Measurements from ENCODE around the gene SEPTIN1. TPM values are rescaled to one million over a fixed set of nuclear protein-coding genes. Genes with fewer than 3 reads are reported as not detected.
A peak's percentile ranks its signal among the peaks of the same experiment; 100 is the strongest.

Gene SEPTIN1
- total and polyA plus RNA-seq, 7 donors = 0.22 to 1.8 (median 0.51) TPM

GRCh38 chr16:30409125-30410060 lies 27.0 kb upstream of the SEPTIN1 start:
- Histone ChIP-seq H3K4me3 (no peak overlapping the region), H3K36me3 (ENCODE audit: insufficient read depth in 1 of 2, low read depth in 1 of 2) (peaks cover 2 to 42% of the 10 kb centered on the region in 2 donors), H3K27ac (no peak overlapping the region), H3K9me3 (no peaks in the 10 kb centered on the region), H3K27me3 (ENCODE audit: insufficient read depth in 3 of 3, low read length in 2 of 3) (no peaks in the 10 kb centered on the region), H3K4me1 (peaks cover 21% of the 10 kb centered on the region)
- 38 to 50% (median 41%) methylated on average over 15 of the region's 15 CpGs for whole genome bisulfite sequencing, 3 donors
- DNase-seq = peak; percentile 91 to 96
- ATAC-seq = peak; percentile 76 to 78 (median 78)
- intact Hi-C loops (cut with DNase I) = loop anchor here in 1 of 2 donors (5.0 to 10.0 kb wide), 2 partner anchors 37 to 315 kb away; partner anchors contain the start of genes MYL11, TBC1D10B, TBX6 and YPEL3
- TF ChIP-seq CTCF (IDR thresholded peaks at IDR 0.05) = peak; percentile 96

GRCh38 chr16:30407804-30408534 lies 25.6 kb upstream of the SEPTIN1 start:
- DNase-seq (no peak), ATAC-seq (peak in 2 of 4 donors; percentile 41 to 43)
- Histone ChIP-seq H3K36me3 (ENCODE audit: insufficient read depth in 1 of 2, low read depth in 1 of 2) (peaks cover 0 to 28% of the 10 kb centered on the region in 2 donors), H3K4me1 (peaks cover 21% of the 10 kb centered on the region), H3K9me3 (no peaks in the 10 kb centered on the region), H3K27me3 (ENCODE audit: insufficient read depth in 3 of 3, low read length in 2 of 3) (no peaks in the 10 kb centered on the region), H3K4me3 (peak overlapping the region; percentile 69), H3K27ac (peak overlapping the region; percentile 83)
- no peak for TF ChIP-seq CTCF (IDR thresholded peaks at IDR 0.05)
- intact Hi-C loops (cut with DNase I) = loop anchor here in 1 of 2 donors (5.0 to 10.0 kb wide), 2 partner anchors 36 to 313 kb away; partner anchors contain the start of genes MYL11, TBC1D10B, TBX6 and YPEL3
- 9 to 36% (median 14%) methylated on average over 7 to 19 of the region's 19 CpGs for WGBS, 3 donors

GRCh38 chr16:30407102-30407803 lies 24.9 kb upstream of the SEPTIN1 start, which contains the start of gene ZNF771:
TSS of gene ZNF771 (plus strand) at chr16:30407606. CDS start at chr16:30408054, 448 bp downstream.
- intact Hi-C loops (cut with DNase I) = loop anchor here in 1 of 2 donors (5.0 to 10.0 kb wide), 2 partner anchors 35 to 312 kb away; partner anchors contain the start of genes MYL11, TBC1D10B, TBX6 and YPEL3
- TF ChIP-seq CTCF (IDR thresholded peaks at IDR 0.05) = no peak
- Histone ChIP-seq H3K27ac (peak within 1 kb of the TSS; percentile 83), H3K36me3 (ENCODE audit: insufficient read depth in 1 of 2, low read depth in 1 of 2) (peaks cover 0 to 22% of the 10 kb centered on the region in 2 donors), H3K4me3 (peak within 1 kb of the TSS; percentile 69), H3K4me1 (peaks cover 21% of the 10 kb centered on the region), H3K27me3 (ENCODE audit: insufficient read depth in 3 of 3, low read length in 2 of 3) (no peaks in the 10 kb centered on the region), H3K9me3 (no peaks in the 10 kb centered on the region)
- 0 to 1% (median 1%) methylated on average over 38 to 65 of the region's 65 CpGs for WGBS, 3 donors
- DNase-seq = peak; percentile 96 to 97
- peak; percentile 94 to 97 (median 94) for ATAC-seq

GRCh38 chr16:30406795-30407101 lies 24.4 kb upstream of the SEPTIN1 start:
- H3K9me3 ChIP-seq = no peaks in the 10 kb centered on the region
- peak overlapping the region; percentile 69 for H3K4me3 ChIP-seq
- peaks cover 0 to 17% of the 10 kb centered on the region in 2 donors for H3K36me3 ChIP-seq (ENCODE audit: insufficient read depth in 1 of 2, low read depth in 1 of 2)
- 14 to 19% (median 17%) methylated on average over 14 of the region's 14 CpGs for WGBS, 3 donors
- H3K4me1 ChIP-seq = peaks cover 21% of the 10 kb centered on the region
- TF ChIP-seq CTCF (IDR thresholded peaks at IDR 0.05) = no peak
- no peaks in the 10 kb centered on the region for H3K27me3 ChIP-seq (ENCODE audit: insufficient read depth in 3 of 3, low read length in 2 of 3)
- peak in 1 of 4 donors; percentile 2 for ATAC-seq
- DNase-seq = no peak
- intact Hi-C loops (cut with DNase I) = loop anchor here in 1 of 2 donors (1.0 to 10.0 kb wide), 3 partner anchors 21 to 312 kb away; partner anchors contain the start of genes MYL11, TBC1D10B, TBX6 and YPEL3
- H3K27ac ChIP-seq = peak overlapping the region; percentile 83
